Neural cell (in vitro differentiated cells): ENCODE measurements around the gene OR7G1. TPM values are rescaled to one million over a fixed set of nuclear protein-coding genes. Genes with fewer than 3 reads are reported as not detected.

Experiments used
- H2AFZ ChIP-seq: fragments of 200-600, 300-800 bp; sonication (generic), shearing (Covaris generic); 2 replicates; pipeline ENCODE4 v1.6.0; 2014; ENCODE audit warnings: low read depth, mild to moderate bottlenecking, antibody characterized with exemption, low read length, moderate library complexity
- H3F3A ChIP-seq: fragments of 200-600 bp; shearing (Covaris generic); 2 replicates; pipeline ENCODE4 v1.6.1; 2016; ENCODE audit warnings: mild to moderate bottlenecking, moderate library complexity, mixed read lengths, antibody characterized with exemption, low read length; ENCODE audit not compliant: insufficient read depth, poor library complexity, severe bottlenecking
- H3K27ac ChIP-seq: fragments of 200-600, 300-800 bp; sonication (generic), shearing (Covaris generic); 2 replicates; pipeline ENCODE4 v1.5.1; 2014; ENCODE audit warnings: mild to moderate bottlenecking, low read length, moderate library complexity
- H3K27me3 ChIP-seq: fragments of 300-800, 200-600 bp; sonication (generic), shearing (Covaris generic); 2 replicates; pipeline ENCODE4 v1.6.0; 2014; ENCODE audit warnings: mild to moderate bottlenecking, low read depth, low read length, moderate library complexity; ENCODE audit not compliant: insufficient read depth
- H3K36me3 ChIP-seq: fragments of 300-800, 200-600 bp; sonication (generic), shearing (Covaris generic); 2 replicates; pipeline ENCODE4 v1.5.1; 2014; ENCODE audit warnings: mild to moderate bottlenecking, antibody characterized with exemption, low read length, moderate library complexity; ENCODE audit not compliant: insufficient read depth
- H3K4me2 ChIP-seq: fragments of 300-800, 200-600 bp; sonication (generic), shearing (Covaris generic); 2 replicates; pipeline ENCODE4 v1.6.0; 2014; ENCODE audit warnings: mild to moderate bottlenecking, low read length
- H3K4me3 ChIP-seq: fragments of 300-800, 200-600 bp; sonication (generic), shearing (Covaris generic); 2 replicates; pipeline ENCODE4 v1.5.1; 2014; ENCODE audit warnings: mild to moderate bottlenecking, low read length, moderate library complexity
- H3K79me2 ChIP-seq: fragments of 200-600 bp; shearing (Covaris generic); replicated peaks from 2 replicates; pipeline ENCODE4 v1.6.0; 2014; ENCODE audit warnings: mild to moderate bottlenecking, low read length, moderate library complexity; ENCODE audit not compliant: insufficient read depth
- H3K9ac ChIP-seq: fragments of 300-800, 200-600 bp; sonication (generic), shearing (Covaris generic); 2 replicates; pipeline ENCODE4 v1.6.1; 2016; ENCODE audit warnings: mild to moderate bottlenecking, low read length, mixed read lengths
- H3K9me2 ChIP-seq: fragments of 200-600 bp; shearing (Covaris generic); 2 replicates; pipeline ENCODE4 v1.6.1; 2016; ENCODE audit warnings: mild to moderate bottlenecking, low read length, mixed read lengths; ENCODE audit not compliant: insufficient read depth
- H3K9me3 ChIP-seq: fragments of 200-600, 300-800 bp; sonication (generic), shearing (Covaris generic); 2 replicates; pipeline ENCODE4 v1.6.1; 2016; ENCODE audit warnings: mild to moderate bottlenecking, mixed run types, low read length, moderate library complexity, mixed read lengths
- H4K20me1 ChIP-seq: fragments of 200-600 bp; shearing (Covaris generic); 2 replicates; pipeline ENCODE4 v1.6.1; 2016; ENCODE audit warnings: mild to moderate bottlenecking, mixed run types; ENCODE audit not compliant: insufficient read depth
- CTCF ChIP-seq: fragments of 450-650 bp; IDR thresholded peaks from 2 replicates; pipeline ENCODE4 v1.5.1; 2014; ENCODE audit warnings: antibody characterized with exemption, mild to moderate bottlenecking, moderate library complexity; ENCODE audit not compliant: poor library complexity, severe bottlenecking
- EP300 ChIP-seq: fragments of 450-650 bp; conservative IDR thresholded peaks from 2 replicates; pipeline ENCODE4 v1.6.1; 2014; ENCODE audit warnings: antibody characterized with exemption, mild to moderate bottlenecking, moderate library complexity; ENCODE audit not compliant: poor library complexity, severe bottlenecking
- EZH2 ChIP-seq: fragments of 200-600, 300-800 bp; shearing (Covaris generic), sonication (generic); IDR thresholded peaks from 2 replicates; pipeline ENCODE4 v1.6.1; 2014; ENCODE audit warnings: antibody characterized with exemption, low read length, borderline replicate concordance, mild to moderate bottlenecking; ENCODE audit not compliant: insufficient read depth, poor library complexity, severe bottlenecking
- MXI1 ChIP-seq: fragments of 450-650 bp; conservative IDR thresholded peaks from 2 replicates; pipeline ENCODE4 v1.6.1; 2014; ENCODE audit warnings: antibody characterized with exemption, mild to moderate bottlenecking; ENCODE audit not compliant: poor library complexity, severe bottlenecking
- POLR2AphosphoS5 ChIP-seq: IDR thresholded peaks from 2 replicates; pipeline ENCODE4 v1.6.1; 2012
- RAD21 ChIP-seq: fragments of 450-650 bp; conservative IDR thresholded peaks from 2 replicates; pipeline ENCODE4 v1.6.1; 2014; ENCODE audit warnings: antibody characterized with exemption, mild to moderate bottlenecking, moderate library complexity
- REST ChIP-seq: IDR thresholded peaks from 2 replicates; pipeline ENCODE4 v1.6.1; 2012; ENCODE audit warnings: borderline replicate concordance
- SMC3 ChIP-seq: fragments of 450-650 bp; conservative IDR thresholded peaks from 2 replicates; pipeline ENCODE4 v1.6.1; 2014; ENCODE audit warnings: antibody characterized with exemption, mild to moderate bottlenecking, moderate library complexity; ENCODE audit not compliant: poor library complexity
- TAF1 ChIP-seq: IDR thresholded peaks from 2 replicates; pipeline ENCODE4 v1.6.1; 2012; ENCODE audit warnings: low read depth
- polyA plus RNA-seq: library from polyadenylated mRNA; depleted of rRNA; stranded (reverse); fragments of >200 nt; gene quantifications from 2 replicates; pipeline ENCODE4 v1.2.3, GENCODE V29; 2014

Gene OR7G1
- polyA plus RNA-seq, 1 donor from 2014 or later, result not detected

- H3K27me3 ChIP-seq, result no peaks in the 10 kb centered on the region
- H3K9me2 ChIP-seq, result no peaks in the 10 kb centered on the region
- no peak overlapping the region for H3K4me2 ChIP-seq
- no peak overlapping the region for H2AFZ ChIP-seq
- peaks cover 12% of the 10 kb centered on the region for H3K36me3 ChIP-seq
- H3K9ac ChIP-seq, result no peak overlapping the region
- H4K20me1 ChIP-seq, result no peaks in the 10 kb centered on the region
- peaks cover 77% of the 10 kb centered on the region for H3K79me2 ChIP-seq
- no peaks in the 10 kb centered on the region for H3F3A ChIP-seq
- H3K9me3 ChIP-seq, result peaks cover 15% of the 10 kb centered on the region
- H3K27ac ChIP-seq, result no peak overlapping the region
- H3K4me3 ChIP-seq, result no peak overlapping the region
- TF ChIP-seq RAD21 (no peak), EP300 (no peak), POLR2AphosphoS5 (no peak), TAF1 (no peak), MXI1 (no peak), REST (no peak), EZH2 (no peak), CTCF (no peak), SMC3 (no peak)
These were observed 31.3 kb upstream of the OR7G1 start for GRCh38 chr19:9146882-9147281.

GRCh38 chr19:9144920-9145319 lies 29.4 kb upstream of the OR7G1 start:
- H3K27me3 ChIP-seq, result no peaks in the 10 kb centered on the region
- no peak for TF ChIP-seq SMC3
- H3K27ac ChIP-seq, result no peak overlapping the region
- H3K4me3 ChIP-seq, result no peak overlapping the region
- H2AFZ ChIP-seq, result no peak overlapping the region
- no peak overlapping the region for H3K4me2 ChIP-seq
- peaks cover 7% of the 10 kb centered on the region for H3K9me3 ChIP-seq
- no peaks in the 10 kb centered on the region for H4K20me1 ChIP-seq
- H3K9me2 ChIP-seq, result no peaks in the 10 kb centered on the region
- peaks cover 12% of the 10 kb centered on the region for H3K36me3 ChIP-seq
- no peak overlapping the region for H3K9ac ChIP-seq
- peaks cover 90% of the 10 kb centered on the region for H3K79me2 ChIP-seq
- no peaks in the 10 kb centered on the region for H3F3A ChIP-seq
